Pulmonary artery endothelial cell (primary cell): ENCODE measurements around the gene ANKRD52. TPM values are rescaled to one million over a fixed set of nuclear protein-coding genes. Genes with fewer than 3 reads are reported as not detected.

Experiments used
- total RNA-seq: library from RNA; depleted of rRNA; stranded (reverse); fragments of >200 nt; gene quantifications from 2 replicates; pipeline ENCODE4 v1.2.3, GENCODE V29; 2014

The ANKRD52 gene
- total RNA-seq, 1 donor from 2014 or later = 13.1 TPM

Other genes with a start within 250 kb of the ANKRD52 start
- gene IKZF4, start 237.3 kb downstream of the ANKRD52 start, total RNA-seq = 0.46 and 0.86 TPM in 2 replicates
- 94.9 and 101 TPM in 2 replicates for gene RPS26, start 216.5 kb downstream of the ANKRD52 start, total RNA-seq
- gene ERBB3, start 178.2 kb downstream of the ANKRD52 start, total RNA-seq = 0.07 and 0.11 TPM in 2 replicates
- gene PA2G4, start 153.8 kb downstream of the ANKRD52 start, total RNA-seq = 240 and 266 TPM in 2 replicates
- gene RPL41, start 141.8 kb downstream of the ANKRD52 start, total RNA-seq = 2,515 and 3,966 TPM in 2 replicates
- 5.5 and 7.0 TPM in 2 replicates for gene ZC3H10, start 140.1 kb downstream of the ANKRD52 start, total RNA-seq
- gene ESYT1, start 130.1 kb downstream of the ANKRD52 start, total RNA-seq = 313 and 330 TPM in 2 replicates
- 60.6 and 81.1 TPM in 2 replicates for gene MYL6B, start 105.8 kb downstream of the ANKRD52 start, total RNA-seq
- gene MYL6, start 100.0 kb downstream of the ANKRD52 start, total RNA-seq = 2,535 and 2,553 TPM in 2 replicates
- 53.2 and 70.9 TPM in 2 replicates for gene SMARCC2, start 68.9 kb downstream of the ANKRD52 start, total RNA-seq
- 189 and 215 TPM in 2 replicates for gene RNF41, start 36.5 kb downstream of the ANKRD52 start, total RNA-seq
- 37.1 and 44.1 TPM in 2 replicates for gene NABP2, start 34.0 kb downstream of the ANKRD52 start, total RNA-seq
- gene SLC39A5, start 28.3 kb downstream of the ANKRD52 start, total RNA-seq = not detected in 2 replicates
- 4.9 and 7.3 TPM in 2 replicates for gene COQ10A, start 8.6 kb upstream of the ANKRD52 start, total RNA-seq
- gene CS, start 41.9 kb upstream of the ANKRD52 start, total RNA-seq = 151 TPM in 2 replicates
- 73.1 and 82.8 TPM in 2 replicates for gene CNPY2, start 57.6 kb upstream of the ANKRD52 start, total RNA-seq
- 10.6 and 15.3 TPM in 2 replicates for gene PAN2, start 75.6 kb upstream of the ANKRD52 start, total RNA-seq
- gene IL23A, start 80.5 kb upstream of the ANKRD52 start, total RNA-seq = 0.13 TPM in 1 of 2 replicates, not detected in the other
- 54.6 and 87.9 TPM in 2 replicates for gene STAT2, start 101.7 kb upstream of the ANKRD52 start, total RNA-seq
- not detected in 2 replicates for gene APOF, start 104.5 kb upstream of the ANKRD52 start, total RNA-seq
- 14.8 and 25.3 TPM in 2 replicates for gene TIMELESS, start 191.0 kb upstream of the ANKRD52 start, total RNA-seq
- gene MIP, start 196.3 kb upstream of the ANKRD52 start, total RNA-seq = 0.07 and 0.20 TPM in 2 replicates
- 1.7 and 1.8 TPM in 2 replicates for gene SPRYD4, start 210.2 kb upstream of the ANKRD52 start, total RNA-seq
- gene GLS2, start 229.8 kb upstream of the ANKRD52 start, total RNA-seq = 0.26 and 0.28 TPM in 2 replicates